NT2/D1 (cell line): Measurements from ENCODE around the gene PPP2R1B.

Experiments used
- YY1 ChIP-seq: IDR thresholded peaks from 2 replicates; pipeline ENCODE4 v1.6.1; 2011; ENCODE audit not compliant: insufficient read length, insufficient read depth
- ZNF274 ChIP-seq: IDR thresholded peaks from 2 replicates; pipeline ENCODE4 v1.6.1; 2011; ENCODE audit warnings: mild to moderate bottlenecking, low read depth, low read length

- TF ChIP-seq YY1 = no peak
- TF ChIP-seq ZNF274 = no peak
Observed at GRCh38 chr11:111745719-111746504, 20.3 kb downstream of the PPP2R1B start.
